IPS-18a (cell line): ENCODE data around the gene LURAP1L.

Source experiments
- H3K27ac ChIP-seq: one replicate; pipeline ENCODE4 v1.5.1; 2013; ENCODE audit warnings: low read length
- H3K27me3 ChIP-seq: one replicate; pipeline ENCODE4 v1.6.1; 2013; ENCODE audit warnings: mild to moderate bottlenecking, low read length; ENCODE audit not compliant: control insufficient read depth, insufficient read depth
- H3K36me3 ChIP-seq: one replicate; pipeline ENCODE4 v1.6.1; 2013; ENCODE audit warnings: low read depth, low read length; ENCODE audit not compliant: control insufficient read depth
- H3K4me1 ChIP-seq: one replicate; pipeline ENCODE4 v1.6.1; 2013; ENCODE audit warnings: low read depth, low read length; ENCODE audit not compliant: control insufficient read depth
- H3K4me3 ChIP-seq: one replicate; pipeline ENCODE4 v1.5.1; 2013; ENCODE audit warnings: low read length
- H3K9ac ChIP-seq: one replicate; pipeline ENCODE4 v1.6.1; 2013; ENCODE audit warnings: mild to moderate bottlenecking, low read length, moderate library complexity
- H3K9me3 ChIP-seq: one replicate; pipeline ENCODE4 v1.6.1; 2013; ENCODE audit warnings: low read depth, low read length; ENCODE audit not compliant: control insufficient read depth

The LURAP1L gene, protein sequence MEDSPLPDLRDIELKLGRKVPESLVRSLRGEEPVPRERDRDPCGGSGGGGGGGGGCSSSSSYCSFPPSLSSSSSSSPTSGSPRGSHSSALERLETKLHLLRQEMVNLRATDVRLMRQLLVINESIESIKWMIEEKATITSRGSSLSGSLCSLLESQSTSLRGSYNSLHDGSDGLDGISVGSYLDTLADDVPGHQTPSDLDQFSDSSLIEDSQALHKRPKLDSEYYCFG

DNA sequence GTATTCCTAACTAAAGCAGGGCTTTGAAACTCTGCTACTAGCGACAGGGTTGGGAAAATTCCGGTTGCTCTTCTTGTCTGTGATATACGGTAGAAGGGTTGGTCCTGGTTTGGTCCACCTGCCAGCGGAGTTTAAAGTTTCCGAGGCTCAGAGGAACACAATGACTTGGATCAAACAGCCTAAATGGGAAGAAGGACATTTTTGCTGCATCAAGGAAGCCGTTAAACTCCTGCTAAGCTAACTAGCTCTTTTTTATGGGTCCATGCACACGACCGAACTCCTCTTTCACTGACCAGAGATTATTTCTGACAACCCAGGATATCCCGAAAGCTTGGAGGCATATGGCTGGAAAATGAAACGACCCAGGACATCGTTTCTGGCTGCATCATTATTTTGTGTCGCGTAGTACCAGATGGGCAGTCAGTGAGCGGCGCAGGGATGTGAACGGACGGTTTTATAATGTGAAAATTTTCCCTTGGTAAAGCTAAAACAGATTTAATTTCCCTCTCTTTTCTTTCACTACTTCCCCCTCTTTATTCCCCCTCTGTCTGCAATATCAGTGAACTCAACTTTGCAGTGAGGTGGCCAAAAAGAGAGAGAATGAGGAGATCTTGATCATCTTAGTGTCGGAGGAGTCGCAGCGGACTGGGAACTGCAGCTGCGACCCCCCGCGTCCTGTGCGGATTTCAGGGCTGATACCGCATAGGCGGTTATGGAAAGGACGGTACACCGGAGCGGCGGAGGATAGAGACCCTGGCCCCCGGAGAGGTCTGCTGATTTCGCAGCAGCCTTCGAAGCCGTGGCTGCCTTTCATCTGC, at the start of gene LURAP1L:
Gene LURAP1L (plus strand): TSS at position 160 of the 818 bp plus-strand sequence. CDS start 696 bp downstream, outside the sequence.
- Histone ChIP-seq H3K36me3 (no peaks in the 10 kb centered on the region), H3K9me3 (no peaks in the 10 kb centered on the region), H3K27me3 (peaks cover 26% of the 10 kb centered on the region), H3K4me3 (peak within 1 kb of the TSS; percentile 76), H3K27ac (no peak within 1 kb of the TSS), H3K9ac (no peak within 1 kb of the TSS), H3K4me1 (peaks cover 5% of the 10 kb centered on the region)

DNA sequence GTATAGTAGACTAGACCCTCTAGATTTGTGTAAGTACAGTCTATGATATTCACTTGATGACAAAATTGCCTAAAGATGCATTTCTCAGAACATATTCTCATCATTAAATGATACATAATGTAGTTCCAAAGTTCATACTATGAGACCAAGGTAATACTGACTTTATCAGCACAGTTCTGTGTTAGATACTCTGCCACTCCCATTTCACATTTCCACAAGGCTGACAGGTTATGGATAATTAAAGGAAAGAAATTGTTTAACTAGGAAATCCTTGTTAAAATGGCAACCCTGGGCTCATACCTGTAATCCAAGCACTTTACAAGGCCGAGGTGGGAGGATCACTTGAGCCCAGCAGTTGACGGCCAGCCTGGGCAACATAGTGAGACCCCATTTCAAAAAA, 48.0 kb upstream of the LURAP1L start:
- Histone ChIP-seq H3K4me1 (no peaks in the 10 kb centered on the region), H3K36me3 (no peaks in the 10 kb centered on the region), H3K27me3 (no peaks in the 10 kb centered on the region), H3K27ac (no peak overlapping the region), H3K4me3 (no peak overlapping the region), H3K9ac (no peak overlapping the region), H3K9me3 (no peaks in the 10 kb centered on the region)

DNA sequence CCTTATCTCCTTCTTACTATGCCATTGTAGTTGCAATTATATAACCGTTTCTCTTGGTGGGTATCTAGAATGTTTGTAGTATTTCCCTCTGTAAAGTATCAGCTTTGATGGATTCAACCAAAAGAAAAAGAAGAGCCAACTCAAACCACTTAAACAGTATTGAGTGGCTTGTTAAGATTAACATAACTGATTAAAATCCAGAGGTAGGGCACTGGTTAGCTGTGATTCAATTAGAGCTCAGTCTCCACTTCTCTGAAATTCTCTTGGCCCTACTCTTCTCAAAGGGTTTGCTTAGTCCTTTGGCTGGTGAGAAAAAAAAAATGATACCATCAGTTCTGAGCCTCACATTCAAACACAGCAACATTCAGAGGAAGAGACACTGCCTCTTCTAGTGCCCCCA, 44.6 kb upstream of the LURAP1L start:
- H3K4me1 ChIP-seq = no peaks in the 10 kb centered on the region
- H3K36me3 ChIP-seq = no peaks in the 10 kb centered on the region
- H3K27me3 ChIP-seq = no peaks in the 10 kb centered on the region
- H3K4me3 ChIP-seq = no peak overlapping the region
- H3K9ac ChIP-seq = no peak overlapping the region
- H3K27ac ChIP-seq = no peak overlapping the region
- no peaks in the 10 kb centered on the region for H3K9me3 ChIP-seq

DNA sequence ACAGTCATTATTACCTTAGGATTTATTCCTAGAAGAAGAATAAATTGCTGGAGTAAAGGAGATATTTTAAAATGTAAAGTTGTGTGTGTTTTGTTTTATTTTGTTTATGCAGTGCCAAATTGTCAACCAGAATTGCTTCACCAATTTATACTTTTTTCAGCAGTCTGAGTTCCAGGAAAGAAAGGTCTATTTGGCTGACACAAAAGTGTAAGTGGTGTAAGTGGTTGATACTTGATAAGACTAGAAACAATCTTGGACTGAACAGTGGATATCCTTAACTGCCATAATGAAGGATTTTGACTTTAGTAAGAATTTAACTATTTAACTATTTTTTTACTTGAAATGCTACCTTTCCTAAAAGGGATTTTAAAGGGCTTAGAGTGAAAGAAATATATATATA, 43.9 kb upstream of the LURAP1L start:
- no peaks in the 10 kb centered on the region for H3K27me3 ChIP-seq
- H3K36me3 ChIP-seq = no peaks in the 10 kb centered on the region
- H3K4me3 ChIP-seq = no peak overlapping the region
- no peaks in the 10 kb centered on the region for H3K9me3 ChIP-seq
- H3K27ac ChIP-seq = no peak overlapping the region
- no peak overlapping the region for H3K9ac ChIP-seq
- H3K4me1 ChIP-seq = no peaks in the 10 kb centered on the region

DNA sequence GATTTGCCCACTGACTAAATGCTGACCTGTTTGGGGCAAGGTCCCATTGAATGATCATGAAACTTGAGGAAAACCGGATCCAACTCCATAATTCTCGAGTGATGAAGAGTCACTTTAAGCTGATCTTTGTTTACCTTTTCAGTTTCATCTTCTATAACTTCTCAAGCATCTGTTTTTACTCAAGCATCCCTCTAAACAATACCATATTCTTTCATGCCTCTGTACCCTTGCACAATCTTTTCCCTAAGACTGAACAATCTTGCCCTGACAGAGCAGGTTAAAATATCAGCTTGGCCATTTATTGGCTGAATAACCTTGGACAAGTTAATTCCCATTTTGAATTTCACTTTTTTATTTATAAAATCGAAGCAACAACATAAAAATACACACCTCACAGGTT, 41.8 kb upstream of the LURAP1L start:
- Histone ChIP-seq H3K9ac (no peak overlapping the region), H3K27me3 (no peaks in the 10 kb centered on the region), H3K9me3 (no peaks in the 10 kb centered on the region), H3K4me1 (no peaks in the 10 kb centered on the region), H3K4me3 (no peak overlapping the region), H3K27ac (no peak overlapping the region), H3K36me3 (no peaks in the 10 kb centered on the region)

DNA sequence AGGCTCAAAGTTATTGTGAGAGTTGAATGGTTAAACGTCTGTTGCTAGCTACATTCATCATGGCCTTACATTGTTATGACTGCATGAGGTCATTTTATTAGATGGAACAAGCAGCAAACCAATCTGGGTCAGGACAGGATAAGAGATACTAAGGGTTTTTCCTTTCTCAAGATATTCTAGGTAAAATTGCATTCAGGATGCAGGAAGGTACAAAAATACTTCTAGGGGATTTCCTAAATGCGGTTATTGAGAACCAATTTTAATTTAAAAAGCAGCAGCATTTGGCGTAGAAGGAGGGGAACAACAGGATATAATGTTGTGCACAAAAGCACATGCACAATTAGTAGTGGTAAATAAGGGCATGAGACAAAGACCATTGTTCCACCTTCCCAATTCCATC, 39.2 kb upstream of the LURAP1L start:
- Histone ChIP-seq H3K36me3 (no peaks in the 10 kb centered on the region), H3K27me3 (no peaks in the 10 kb centered on the region), H3K4me1 (no peaks in the 10 kb centered on the region), H3K4me3 (no peak overlapping the region), H3K27ac (no peak overlapping the region), H3K9me3 (no peaks in the 10 kb centered on the region), H3K9ac (no peak overlapping the region)

DNA sequence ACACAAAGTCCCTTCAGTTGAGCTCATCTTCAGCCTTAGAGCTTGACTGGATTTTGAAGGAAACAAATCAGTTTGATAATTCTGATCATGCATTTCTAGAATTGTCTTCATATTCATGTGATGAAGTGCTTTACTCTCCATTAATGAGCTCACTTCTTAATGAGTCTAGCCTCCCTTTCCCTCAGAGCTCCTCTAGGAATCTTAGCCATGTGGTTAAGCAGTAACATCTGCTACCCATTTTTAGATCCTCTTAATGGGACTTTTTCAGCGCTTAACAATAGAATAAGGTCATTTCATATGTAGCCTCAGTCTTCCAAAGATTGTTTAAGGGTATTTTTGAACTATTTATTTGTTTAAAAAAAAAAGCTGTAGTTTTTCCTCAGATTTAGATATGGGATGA, 36.9 kb upstream of the LURAP1L start:
- H3K9ac ChIP-seq = no peak overlapping the region
- H3K4me3 ChIP-seq = no peak overlapping the region
- H3K27ac ChIP-seq = no peak overlapping the region
- H3K27me3 ChIP-seq = no peaks in the 10 kb centered on the region
- H3K9me3 ChIP-seq = no peaks in the 10 kb centered on the region
- H3K36me3 ChIP-seq = no peaks in the 10 kb centered on the region
- H3K4me1 ChIP-seq = no peaks in the 10 kb centered on the region

DNA sequence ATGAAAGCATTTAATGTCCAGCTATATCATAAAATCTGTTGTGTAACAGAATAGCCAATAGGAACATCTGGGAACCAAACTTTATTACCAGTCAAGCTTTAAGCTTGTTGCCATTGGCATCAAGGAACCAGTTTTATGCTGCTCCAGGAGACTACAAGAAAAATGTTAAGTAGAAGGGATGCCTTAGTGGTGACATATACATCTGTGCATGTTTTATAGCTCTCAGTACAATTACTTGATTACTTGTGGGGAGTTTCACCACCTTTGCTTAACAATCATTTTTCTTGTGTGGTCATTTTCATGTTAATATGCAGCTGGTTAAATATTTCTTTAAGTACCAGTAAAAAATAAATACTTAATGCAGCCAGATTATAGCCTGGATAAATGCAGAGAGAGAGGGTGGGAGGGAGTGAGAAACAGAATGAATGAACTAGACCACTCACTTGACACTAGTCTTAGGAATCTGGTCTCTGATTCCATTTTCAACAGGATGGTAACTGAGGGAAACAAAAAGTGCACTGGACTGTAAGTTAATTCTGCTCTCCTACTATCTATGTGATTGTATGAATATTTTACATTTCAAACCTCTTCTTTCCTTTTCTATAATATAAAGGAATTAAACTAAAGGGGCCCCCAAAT, 35.7 kb upstream of the LURAP1L start:
- no peak overlapping the region for H3K4me3 ChIP-seq

DNA sequence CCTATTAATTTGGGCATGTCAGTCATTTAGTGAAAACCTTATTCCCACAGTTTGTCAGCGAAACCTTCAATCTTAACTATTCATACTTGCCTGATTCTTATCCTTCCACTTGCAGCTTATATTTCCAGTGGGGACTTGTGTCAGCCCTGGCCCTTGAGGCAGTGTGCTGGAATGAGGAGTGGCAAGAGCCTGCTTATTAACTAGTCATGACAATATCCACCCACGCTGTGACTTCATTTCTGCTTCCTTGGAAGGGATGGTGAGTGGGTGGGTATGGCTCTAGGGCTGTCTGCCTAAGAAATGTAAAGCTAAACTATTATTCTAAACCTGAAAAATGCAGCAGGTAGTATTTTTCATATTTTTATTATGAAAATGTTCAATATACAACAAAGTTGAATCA, 34.0 kb upstream of the LURAP1L start:
- no peak overlapping the region for H3K4me3 ChIP-seq
- no peaks in the 10 kb centered on the region for H3K27me3 ChIP-seq
- no peak overlapping the region for H3K27ac ChIP-seq
- no peaks in the 10 kb centered on the region for H3K4me1 ChIP-seq
- H3K36me3 ChIP-seq = no peaks in the 10 kb centered on the region
- no peak overlapping the region for H3K9ac ChIP-seq
- no peaks in the 10 kb centered on the region for H3K9me3 ChIP-seq

More for the DNA sequence above, 35.7 kb upstream of the LURAP1L start:
- H3K4me1 ChIP-seq = no peaks in the 10 kb centered on the region
- H3K36me3 ChIP-seq = no peaks in the 10 kb centered on the region
- no peaks in the 10 kb centered on the region for H3K9me3 ChIP-seq
- H3K27ac ChIP-seq = no peak overlapping the region
- no peaks in the 10 kb centered on the region for H3K27me3 ChIP-seq
- no peak overlapping the region for H3K9ac ChIP-seq

DNA sequence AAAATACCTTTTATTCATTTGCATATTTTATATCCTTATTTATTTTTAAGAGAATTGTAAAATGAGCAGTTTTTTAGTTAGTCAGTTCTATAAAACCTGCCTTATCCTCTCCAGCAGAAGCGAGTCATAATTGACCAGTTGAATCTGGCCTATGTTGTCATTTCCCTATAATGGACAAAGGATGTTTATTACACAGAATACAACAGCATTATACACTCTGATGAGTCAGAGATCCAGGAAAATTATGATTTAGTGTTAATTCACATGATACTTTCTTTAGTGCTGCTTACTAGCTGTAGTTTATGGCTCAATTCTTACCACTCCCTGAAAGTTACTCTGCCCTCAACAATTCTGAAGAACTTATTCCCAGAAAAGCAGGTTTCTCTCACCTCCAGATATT, 26.8 kb upstream of the LURAP1L start:
- H3K4me3 ChIP-seq = no peak overlapping the region
- H3K9ac ChIP-seq = no peak overlapping the region
- no peaks in the 10 kb centered on the region for H3K27me3 ChIP-seq
- H3K4me1 ChIP-seq = no peaks in the 10 kb centered on the region
- H3K36me3 ChIP-seq = no peaks in the 10 kb centered on the region
- no peaks in the 10 kb centered on the region for H3K9me3 ChIP-seq
- H3K27ac ChIP-seq = no peak overlapping the region

DNA sequence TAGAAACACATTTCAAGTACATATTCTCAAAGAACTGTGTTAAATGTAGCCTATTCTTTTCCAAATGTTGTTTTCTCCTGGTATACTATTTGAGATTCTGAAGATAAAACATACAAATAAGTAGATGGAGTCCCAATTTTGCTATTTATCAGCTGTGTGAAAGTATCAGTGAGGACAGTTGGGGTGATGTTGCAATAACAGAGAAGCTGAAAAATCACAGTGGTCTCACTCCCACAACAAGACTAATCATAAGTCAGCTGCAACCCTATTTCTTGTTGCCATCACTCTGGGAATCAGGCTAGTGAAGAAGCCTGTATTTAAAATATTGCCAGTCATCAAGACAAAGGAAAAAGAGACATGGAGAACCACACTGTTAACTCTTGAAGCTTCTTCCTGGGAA, 25.9 kb upstream of the LURAP1L start:
- Histone ChIP-seq H3K4me3 (no peak overlapping the region), H3K27ac (no peak overlapping the region), H3K36me3 (no peaks in the 10 kb centered on the region), H3K27me3 (no peaks in the 10 kb centered on the region), H3K9ac (no peak overlapping the region), H3K4me1 (no peaks in the 10 kb centered on the region), H3K9me3 (no peaks in the 10 kb centered on the region)
